GM19468 (cell line): ENCODE data around the gene CRELD2.

ENCODE experiments used
- ATAC-seq: cut with Tn5 transposase; IDR thresholded peaks from one replicate; pipeline ENCODE4 v1.9.1; 2021; ENCODE audit warnings: mild to moderate bottlenecking, moderate library complexity, moderate number of reproducible peaks; ENCODE audit not compliant: unreplicated experiment; ENCODE audit errors: extremely low read depth

Gene CRELD2

DNA sequence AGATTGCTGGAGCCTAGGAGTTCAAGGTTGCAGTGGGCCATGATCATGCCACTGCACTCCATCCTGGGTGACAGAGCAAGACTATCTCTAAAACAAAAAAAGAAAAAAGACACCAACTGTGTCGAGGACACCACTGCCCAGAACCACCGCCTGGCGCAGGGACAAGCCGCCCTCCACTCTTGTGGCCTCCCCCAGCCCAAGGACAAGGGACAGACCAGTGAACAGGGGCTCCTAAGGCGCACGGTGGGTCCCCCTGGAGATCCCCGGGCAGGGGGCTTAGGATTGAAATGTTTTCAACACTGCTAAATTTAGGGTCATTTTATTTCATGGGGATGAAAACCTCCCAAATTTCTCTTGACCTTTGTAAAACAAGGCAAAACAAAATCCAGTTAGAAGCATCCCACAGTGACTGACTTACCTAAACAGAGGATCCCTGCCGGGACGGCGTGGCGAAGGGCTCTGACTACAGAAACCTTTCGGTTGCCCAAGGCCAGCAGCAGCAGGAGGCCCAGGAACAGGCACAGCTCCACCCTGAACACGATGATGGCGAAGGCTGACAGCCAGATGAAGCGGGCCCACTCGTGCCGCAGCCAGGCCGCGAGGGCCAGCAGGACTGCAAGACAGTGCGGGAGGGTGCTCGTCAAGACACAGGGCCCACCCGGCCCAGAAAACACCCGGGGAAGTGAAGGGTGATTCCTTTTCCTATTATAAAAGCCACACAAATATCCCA, 8.8 kb upstream of the CRELD2 start:
- ATAC-seq = no peak

DNA sequence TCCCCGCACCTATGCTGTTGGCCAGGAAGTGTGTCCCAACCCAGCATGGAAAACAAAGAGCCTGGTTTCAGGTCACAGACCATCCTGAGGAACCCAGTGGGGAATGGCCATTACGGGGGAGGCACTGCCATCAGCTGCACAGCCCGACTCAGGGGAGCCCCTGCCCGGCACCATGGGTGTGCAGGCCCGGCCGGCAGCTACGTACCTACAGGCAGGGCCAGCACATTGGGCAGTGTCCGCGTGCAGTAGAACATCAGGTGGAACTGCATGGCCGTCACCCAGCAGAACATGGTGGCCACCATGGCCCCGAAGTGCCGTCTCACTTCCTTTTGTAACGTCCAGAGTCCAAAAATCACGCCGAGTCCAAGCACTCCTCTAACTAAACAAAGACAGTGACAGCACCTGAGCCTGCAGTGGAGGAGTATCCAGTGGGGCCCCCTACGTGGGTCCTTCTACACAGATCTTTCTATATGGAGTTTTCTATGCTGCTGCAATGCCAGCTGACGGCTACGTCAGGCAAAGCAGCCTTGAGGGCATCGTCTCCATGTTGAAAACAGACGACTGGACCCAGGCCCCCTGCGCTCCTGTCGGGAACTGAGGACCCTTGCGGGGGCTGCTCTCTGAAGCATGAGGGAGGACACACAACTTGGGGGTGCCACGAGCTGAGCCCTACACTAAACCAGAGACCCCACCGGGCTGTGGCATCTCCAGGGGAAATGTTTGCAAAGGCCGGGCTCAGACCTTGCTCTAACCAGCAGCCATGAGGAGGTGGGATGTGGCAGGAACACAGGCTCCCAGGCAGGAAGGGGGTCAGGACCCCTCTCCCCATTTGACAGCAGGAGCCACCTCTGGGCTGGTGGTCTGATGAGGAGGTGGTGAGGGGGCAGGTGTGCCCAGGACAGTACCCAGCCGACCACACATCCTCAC, 7.9 kb upstream of the CRELD2 start:
- ATAC-seq = no peak

DNA sequence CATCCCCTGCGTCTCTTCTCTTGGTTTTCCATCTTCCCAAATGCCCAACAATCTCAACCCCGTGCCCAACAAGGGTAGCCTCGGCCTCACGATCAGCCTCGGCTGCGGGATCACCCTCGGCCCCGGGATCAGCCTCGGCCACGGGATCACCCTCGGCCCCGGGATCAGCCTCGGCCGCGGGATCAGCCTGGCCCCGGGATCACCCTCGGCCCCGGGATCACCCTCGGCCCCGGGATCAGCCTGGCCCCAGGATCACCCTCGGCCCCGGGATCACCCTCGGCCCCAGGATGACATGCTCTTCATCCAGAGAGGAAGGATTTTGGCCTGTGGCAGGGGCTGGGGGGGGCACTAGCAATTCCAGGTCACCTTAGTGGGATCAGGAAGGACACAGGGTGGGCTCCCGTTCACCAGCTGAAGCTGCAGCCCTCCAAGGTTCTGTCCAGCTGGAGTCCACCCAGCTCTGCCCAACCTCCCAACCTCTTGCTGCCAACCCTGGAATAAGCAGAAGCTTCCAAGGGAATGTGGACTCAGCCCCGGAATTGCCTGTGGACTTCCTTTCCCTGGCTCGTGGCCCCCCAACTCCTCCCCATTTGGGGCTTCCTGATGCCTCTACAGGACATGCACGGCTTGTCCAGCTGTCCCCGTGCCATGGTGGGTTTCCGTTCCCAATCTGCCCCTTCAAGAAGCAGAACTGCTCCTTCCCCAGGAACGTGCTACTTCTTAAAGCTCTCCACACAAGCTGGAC, 6.4 kb upstream of the CRELD2 start:
- no peak for ATAC-seq

DNA sequence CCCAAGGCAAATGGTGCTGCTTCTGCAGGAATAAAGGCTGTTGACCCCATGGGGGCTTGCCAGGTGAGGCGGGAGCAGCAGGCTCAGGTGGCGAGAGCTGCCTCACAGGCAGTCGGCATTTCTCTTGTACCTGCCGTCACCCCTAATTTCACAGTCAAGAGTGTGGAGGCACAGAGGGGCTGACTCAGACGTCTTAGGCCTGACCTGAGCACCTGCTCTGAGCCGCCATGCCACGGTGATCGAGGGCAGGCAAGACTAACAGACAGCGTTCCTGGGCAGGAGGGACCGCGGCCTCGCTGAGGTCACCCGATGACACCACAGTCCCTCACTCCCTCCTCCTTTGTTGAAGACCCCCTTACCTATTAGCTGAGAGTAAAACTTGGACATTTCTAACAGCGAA, 5.4 kb upstream of the CRELD2 start:
- ATAC-seq = no peak

DNA sequence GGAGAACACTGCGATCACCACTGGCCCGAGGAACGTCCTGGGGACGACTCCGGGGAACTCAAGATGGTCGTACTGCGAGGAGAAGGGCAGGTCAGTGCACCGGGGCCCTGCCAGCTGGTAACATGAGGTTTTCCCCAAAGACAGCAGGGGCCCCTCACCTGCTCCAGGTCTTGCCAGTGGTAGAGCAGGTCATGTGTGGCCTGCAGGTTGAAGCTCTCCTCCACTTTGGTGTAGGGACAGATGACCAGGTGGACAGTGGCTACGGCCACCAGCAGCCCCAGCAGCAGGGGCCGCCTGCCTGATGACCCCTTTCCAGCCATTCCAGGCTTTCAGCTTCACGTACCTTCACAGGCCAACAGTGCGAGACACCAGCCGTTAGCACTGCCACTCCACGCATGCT, 5.0 kb upstream of the CRELD2 start:
- ATAC-seq = no peak

DNA sequence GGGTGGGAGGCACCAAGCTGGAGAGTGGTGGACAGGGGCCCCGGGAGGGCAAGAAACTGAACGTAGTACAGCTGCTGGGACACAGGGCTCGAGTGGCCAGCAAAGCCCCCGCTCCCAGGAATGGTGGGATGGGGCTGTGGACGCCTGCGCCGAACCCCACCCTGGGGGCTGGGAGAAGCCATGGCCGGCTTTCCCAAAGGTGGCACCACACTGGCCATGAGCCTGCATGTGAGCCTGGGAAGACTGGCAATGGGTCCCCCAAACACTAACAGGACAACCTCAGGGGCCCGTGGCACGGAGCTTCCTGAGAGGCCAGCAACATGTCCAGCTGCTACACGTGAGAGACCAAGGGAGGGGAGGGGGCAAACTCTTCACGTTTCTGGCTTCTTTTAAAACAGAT, 4.2 kb upstream of the CRELD2 start:
- no peak for ATAC-seq

DNA sequence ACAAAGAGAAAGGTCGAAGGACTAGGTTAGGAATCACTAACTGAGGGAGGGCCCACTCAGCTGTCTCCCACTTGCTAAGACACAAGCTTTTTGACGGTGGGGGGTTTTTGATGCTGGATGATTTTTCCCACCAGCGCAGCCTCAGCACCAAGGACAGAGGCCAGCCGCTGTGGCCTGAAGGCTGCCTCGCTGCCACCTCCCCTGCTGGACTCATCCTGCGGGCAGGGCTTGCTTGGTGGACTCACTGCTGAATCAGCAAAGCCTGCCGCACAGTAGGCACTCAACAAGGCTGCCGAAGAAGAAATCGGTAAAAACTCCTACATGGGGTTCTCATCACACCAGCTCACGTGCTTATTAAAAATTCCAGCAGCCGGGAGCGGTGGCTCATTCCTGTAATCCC, 2.8 kb upstream of the CRELD2 start:
- ATAC-seq = no peak

DNA sequence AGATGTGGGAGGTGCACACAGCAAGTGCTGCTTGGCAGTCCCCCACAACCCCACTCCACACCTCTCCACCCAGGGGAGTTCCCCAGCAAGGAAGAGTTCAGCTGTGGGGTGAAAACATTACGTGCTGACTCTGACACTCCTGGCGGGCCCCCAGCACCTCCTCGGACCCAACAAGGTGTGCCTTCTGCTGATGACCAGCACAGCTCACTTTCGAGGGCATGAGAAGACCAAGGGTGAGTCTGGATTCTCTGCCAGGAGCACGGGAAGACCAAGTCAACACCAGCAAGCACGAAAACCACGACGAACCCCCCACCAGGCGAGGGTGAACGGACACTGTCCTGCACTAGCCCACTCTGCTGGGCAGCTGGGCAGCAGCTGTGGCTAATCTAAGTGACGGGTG, 1.6 kb upstream of the CRELD2 start:
- no peak for ATAC-seq

DNA sequence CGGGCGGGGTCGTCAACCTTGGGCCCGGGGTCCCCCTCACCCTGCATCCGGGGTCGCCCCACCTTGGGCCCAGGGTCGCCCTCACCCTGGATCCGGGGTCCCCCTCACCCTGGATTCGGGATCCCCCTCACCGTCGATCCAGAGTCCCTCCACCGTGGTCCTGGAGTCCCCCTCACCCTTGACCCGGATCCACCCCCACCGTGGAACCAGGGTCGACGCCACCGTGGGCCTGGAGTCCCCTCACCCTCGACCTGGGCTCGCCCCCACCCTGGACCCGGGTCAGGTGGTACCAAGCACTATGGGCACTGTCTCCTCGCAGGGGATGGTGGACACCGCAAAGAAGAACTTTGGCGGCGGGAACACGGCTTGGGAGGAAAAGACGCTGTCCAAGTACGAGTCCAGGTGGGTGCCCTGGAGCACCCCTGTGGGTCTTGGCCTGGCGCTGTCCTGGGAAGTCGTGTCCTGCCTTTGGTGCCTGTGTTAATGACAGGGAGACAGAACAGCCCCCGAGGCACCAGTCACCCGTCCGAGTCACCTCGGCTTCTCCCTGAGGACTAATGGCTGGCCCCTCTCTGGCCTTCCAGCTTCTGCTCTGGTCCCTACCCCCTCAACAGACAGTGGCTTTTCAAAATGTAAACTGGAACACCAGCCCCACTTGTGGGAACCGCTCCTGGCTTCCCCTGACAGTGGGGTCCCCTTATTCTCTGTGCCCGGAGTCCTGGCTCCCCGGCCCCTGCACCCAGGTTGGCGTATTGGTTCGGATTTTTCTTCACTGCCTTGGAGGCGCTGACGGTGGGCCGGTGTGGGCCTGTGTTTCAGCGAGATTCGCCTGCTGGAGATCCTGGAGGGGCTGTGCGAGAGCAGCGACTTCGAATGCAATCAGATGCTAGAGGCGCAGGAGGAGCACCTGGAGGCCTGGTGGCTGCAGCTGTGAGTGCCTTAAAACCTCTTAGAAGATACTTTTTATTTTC, 762 bp downstream of the CRELD2 start:
- ATAC-seq = no peak

DNA sequence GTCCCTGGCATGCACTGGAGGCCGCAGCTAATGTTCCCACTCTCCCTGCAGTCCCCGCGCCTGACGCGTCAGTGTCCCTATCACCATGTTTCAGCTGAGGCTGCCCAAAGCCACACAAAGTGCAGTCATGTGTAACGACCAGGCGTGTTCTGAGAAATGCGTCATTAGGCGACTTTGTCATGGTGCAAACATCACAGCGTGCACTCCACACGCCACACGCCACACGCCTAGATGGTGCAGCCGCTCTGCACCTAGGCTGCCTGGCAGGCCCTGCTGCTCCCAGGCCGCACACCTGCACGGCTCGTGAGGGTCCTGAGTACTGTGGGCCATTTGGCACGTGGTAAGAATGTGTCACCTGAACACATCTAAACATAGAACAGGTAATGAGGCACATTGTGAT, 2.4 kb downstream of the CRELD2 start:
- no peak for ATAC-seq

DNA sequence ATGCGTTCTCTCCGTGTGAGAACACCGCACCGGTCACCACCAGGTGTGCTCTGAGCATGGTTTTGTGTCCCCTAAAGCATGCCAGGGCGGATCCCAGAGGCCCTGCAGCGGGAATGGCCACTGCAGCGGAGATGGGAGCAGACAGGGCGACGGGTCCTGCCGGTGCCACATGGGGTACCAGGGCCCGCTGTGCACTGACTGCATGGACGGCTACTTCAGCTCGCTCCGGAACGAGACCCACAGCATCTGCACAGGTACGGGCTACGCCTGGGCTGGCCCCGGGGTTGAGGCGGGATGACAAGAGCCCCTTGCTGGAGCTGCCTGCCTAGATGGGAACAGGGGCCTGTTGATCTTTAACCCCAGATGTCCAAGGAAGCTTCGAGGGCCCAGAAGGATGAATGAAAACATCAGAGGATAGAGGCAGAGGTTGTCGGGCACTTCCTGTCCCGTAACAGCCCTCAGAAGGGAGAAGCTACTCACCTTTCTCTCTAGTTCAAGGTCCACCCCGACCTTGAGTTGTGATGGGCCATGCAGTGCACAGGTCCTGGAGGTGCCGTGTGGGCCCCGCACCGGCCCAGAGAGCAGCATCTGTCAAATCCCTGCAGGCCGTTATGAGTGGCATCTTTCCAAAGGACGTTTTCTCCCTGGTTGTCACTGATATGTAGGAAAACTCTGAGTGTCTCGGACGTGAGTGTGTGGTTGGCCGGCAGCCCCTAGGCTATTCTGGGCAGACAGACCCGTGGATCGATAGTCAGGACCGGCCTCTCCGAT, 3.3 kb downstream of the CRELD2 start:
- ATAC-seq = no peak

DNA sequence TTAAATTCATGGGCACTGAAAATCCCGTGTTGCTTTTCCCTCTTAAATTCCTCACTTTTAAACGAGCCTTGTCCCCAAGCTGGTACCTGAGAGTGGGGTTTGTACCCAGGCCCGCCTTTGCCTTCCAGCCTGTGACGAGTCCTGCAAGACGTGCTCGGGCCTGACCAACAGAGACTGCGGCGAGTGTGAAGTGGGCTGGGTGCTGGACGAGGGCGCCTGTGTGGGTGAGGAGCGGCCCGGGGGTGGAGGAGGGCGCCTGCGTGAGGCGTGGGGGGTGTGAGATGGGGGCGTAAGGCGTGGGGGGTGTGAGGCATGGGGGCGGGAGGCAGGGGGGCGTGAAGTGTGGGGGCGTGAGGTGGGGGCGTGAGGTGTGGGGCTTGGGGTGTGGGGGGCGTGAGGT, 4.0 kb downstream of the CRELD2 start:
- ATAC-seq = no peak

DNA sequence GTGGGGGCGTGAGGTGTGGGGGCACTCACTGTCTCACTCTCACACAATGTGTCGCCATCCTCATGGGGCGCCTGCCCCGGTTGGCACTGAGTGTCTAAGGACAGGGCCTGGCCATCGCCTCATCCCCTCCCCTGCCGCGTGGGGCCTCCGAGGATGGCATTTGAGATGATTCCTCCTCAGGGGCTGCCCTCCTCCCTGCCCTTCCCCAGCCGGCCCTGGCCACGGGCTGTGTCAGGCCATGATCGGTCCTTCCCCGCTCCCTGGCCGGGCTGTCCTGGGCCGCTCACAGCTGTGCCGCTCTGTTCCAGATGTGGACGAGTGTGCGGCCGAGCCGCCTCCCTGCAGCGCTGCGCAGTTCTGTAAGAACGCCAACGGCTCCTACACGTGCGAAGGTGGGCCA, 4.5 kb downstream of the CRELD2 start:
- ATAC-seq = no peak

DNA sequence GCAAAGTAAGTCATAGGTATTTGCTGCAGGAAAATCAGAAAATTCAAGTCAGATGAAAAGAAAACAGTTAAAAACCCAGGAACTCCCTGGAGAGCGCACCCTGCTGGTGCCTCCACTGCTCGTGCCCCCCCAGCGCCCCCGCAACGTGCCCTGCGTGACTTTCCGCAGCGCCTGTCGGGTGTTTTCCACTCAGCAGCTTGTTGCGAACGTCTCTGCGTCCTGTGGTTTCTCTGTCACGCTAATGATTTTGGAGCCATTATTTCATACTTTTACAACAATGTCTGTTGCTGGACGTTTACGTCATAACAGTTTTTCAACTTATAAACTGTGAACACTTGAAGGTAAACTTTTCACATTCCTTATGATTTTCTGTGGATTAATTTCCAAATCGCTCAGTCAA, 5.0 kb downstream of the CRELD2 start:
- ATAC-seq = no peak

DNA sequence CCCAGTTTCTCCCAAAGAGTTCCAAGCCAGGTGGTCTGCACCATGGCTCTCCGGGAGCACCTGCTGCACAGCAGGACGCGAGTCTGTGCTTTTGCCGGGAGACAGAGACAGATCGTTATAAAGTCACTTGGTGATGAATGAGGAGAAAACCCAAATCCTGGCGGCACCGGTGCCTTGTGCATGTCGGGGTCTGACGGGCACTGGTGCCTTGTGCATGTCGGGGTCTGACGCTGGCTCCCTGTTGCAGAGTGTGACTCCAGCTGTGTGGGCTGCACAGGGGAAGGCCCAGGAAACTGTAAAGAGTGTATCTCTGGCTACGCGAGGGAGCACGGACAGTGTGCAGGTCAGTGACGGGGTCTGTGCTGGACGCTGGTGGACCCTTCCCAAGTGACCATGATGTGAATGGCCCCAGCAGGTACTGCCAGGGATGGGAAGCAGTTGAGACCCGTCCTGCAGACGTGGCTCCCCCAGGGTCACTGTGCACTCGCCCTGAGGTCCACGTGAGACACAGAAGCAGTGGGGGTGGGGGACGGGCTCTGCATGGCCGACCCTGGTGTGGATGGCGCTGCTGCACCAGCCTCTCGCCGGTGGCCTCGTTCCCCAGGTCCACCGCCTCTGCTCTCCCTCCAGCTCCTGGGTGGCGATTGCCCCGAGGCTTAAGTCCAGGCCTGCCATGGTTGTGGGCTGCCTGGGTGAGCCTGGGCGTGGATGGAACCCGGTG, 5.8 kb downstream of the CRELD2 start:
- no peak for ATAC-seq

DNA sequence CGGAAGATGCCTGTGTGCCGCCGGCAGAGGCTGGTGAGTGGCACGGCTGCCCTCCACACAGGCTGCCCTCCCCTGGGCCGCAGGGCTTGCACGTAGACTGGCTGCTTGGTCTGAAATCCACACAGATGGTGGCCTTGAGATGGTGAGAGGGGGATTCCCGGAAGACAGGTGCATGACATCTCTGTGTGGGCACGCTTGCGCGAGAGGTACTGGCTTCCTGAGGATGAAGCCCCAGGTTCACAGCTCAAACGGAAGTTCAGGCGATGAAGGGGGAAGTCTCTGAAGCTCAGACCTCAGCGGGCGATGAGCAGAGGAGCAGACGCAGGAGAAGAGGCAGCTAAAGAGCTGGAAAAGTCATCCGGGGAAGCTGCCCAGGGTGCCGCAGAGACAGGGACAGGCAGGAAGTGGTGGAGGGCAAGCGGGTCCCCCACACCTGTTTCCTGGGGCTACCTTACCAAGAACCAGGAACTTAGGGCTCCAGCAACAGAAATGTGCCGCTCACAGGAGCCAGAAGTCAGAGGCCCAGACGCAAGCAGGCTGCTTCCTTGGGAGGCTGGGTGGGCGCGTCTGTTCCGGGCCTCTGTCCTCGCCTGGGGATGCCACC, 7.2 kb downstream of the CRELD2 start:
- no peak for ATAC-seq

DNA sequence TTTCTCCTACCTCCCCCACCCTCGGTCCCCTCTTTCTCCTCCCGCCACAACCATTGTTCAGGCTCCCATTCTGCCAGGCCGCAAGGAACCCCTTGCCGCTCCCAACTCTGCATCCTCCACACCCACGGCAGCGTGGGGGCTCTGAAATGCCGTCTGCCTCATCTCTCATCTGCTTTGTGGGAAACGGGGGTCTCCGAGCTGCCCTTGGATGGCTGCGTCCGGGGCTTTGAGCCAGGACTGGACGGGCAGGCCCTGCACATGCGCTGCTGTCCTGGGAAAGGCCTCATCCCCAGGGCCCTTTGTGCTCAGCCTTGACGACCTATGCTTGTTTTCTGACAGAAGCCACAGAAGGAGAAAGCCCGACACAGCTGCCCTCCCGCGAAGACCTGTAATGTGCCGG, 8.5 kb downstream of the CRELD2 start:
- no peak for ATAC-seq
